ENCODE data around the gene RELL2. TPM values are rescaled to one million over a fixed set of nuclear protein-coding genes. Genes with fewer than 3 reads are reported as not detected.

Gene RELL2
- total RNA-seq, 1 experiment from 2014 or later: 2.1 TPM

DNA sequence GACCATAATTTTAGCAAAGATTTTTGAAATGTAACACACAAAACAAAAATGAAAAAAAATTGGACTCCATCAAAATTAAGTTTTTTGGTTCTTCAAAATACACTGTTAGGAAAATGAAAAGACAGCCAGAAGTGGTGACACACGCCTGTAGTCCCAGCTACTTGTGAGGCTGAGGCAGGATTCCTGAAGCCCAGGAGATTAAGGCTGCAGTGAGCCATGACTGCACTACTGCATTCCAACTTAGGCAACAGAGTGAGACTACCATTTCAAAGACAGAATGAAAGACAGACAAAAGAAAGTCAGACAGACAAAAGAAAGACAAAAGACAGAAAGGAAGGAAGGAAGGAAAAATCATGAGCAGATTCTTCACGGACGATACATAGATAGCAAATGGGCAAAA lies 25.5 kb upstream of the RELL2 start:
- Histone ChIP-seq H3K9me3 (replicated peaks) (no peaks in the 10 kb centered on the region), H3K4me1 (no peaks in the 10 kb centered on the region), H3K36me3 (peaks cover 16% of the 10 kb centered on the region), H3K4me3 (no peak overlapping the region), H3K27me3 (no peaks in the 10 kb centered on the region), H3K27ac (no peak overlapping the region)
- no peak for DNase-seq

DNA sequence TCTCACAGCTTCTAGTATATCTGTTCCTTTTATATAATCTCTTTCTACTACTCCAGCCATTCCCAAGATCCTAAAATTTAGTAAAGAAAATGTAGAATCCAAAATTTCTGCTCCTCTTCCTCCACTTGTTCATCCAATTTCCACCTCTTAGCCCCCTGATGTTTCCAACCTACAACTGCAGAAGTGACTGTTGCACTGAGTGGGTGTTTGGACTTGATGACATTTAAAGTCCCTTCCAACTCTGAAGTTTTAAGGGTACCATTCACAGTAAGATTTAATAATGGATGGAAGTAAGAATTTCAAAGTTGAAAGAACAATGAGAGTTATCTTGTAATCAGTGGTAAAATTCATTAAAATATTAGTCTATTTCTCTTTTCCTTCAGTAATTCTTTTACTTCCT lies 23.5 kb upstream of the RELL2 start:
- H3K4me1 ChIP-seq: peaks cover 8% of the 10 kb centered on the region; the same call in 1 of the 2 replicates
- no peak for DNase-seq
- no peak overlapping the region for H3K4me3 ChIP-seq
- H3K9me3 ChIP-seq (replicated peaks): no peaks in the 10 kb centered on the region
- no peaks in the 10 kb centered on the region for H3K27me3 ChIP-seq
- no peak overlapping the region for H3K27ac ChIP-seq
- peaks cover 19% of the 10 kb centered on the region for H3K36me3 ChIP-seq

DNA sequence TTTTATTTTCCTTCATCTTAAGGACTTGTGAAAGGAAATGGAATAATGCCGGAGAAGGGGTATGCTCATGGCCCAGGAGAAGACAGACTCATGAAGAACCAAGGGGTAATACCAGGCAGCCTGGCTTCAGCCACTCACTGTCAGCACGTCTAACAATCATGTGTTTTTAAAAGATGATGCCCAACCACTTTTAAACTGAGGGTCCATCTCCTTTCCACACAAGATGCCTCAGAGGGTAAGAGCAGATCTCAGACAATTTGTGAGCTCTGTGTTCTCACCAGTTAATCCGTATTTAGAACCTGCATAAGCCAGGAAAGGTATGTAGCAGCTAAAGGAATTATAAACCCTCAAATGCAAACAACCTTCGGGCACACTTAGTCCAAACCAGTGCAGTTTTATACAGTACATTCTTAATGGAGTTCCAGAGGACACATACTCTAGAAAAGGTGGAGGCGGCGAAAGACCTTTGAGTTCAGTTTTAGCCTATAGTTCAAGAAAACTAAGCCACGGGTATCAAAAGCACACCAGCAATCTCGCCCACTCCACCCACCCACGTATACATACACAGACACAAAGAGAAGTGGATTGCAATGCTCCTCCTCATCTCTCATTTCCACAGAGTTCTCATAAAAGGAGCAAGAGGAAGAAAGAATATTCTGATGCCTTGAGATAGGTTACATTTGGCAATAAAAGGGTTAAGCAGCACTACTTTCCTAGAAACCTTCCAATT lies 20.6 kb upstream of the RELL2 start:
- DNase-seq: no peak
- Histone ChIP-seq H3K27me3 (no peaks in the 10 kb centered on the region), H3K4me1 (peaks cover 8% of the 10 kb centered on the region; the same call in 1 of the 2 replicates), H3K4me3 (no peak overlapping the region), H3K36me3 (peaks cover 18% of the 10 kb centered on the region), H3K27ac (no peak overlapping the region), H3K9me3 (replicated peaks) (no peaks in the 10 kb centered on the region)

DNA sequence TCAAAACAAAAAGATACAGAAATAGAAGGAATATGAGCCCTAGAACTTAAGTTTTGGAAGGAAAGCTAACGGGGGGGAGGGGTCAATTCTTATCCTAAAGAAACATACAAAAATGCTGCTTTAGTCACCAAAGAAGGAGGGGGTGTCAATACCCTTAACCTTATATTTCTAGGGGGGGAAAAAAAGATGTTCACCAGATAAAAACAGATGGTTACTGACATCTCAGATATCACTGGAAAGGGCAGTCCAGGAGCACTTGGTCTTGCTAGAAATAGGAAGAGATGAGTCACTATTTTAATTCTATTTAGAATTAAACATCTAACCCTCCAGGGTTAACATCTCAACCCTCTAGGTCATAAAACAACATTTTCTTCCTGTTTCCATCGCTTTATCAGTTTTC lies 19.7 kb upstream of the RELL2 start:
- Histone ChIP-seq H3K4me3 (peak overlapping the region; percentile 88), H3K27me3 (no peaks in the 10 kb centered on the region), H3K4me1 (peaks cover 8% of the 10 kb centered on the region; the same call in 1 of the 2 replicates), H3K27ac (no peak overlapping the region), H3K36me3 (peaks cover 25% of the 10 kb centered on the region), H3K9me3 (replicated peaks) (no peaks in the 10 kb centered on the region)
- no peak for DNase-seq

DNA sequence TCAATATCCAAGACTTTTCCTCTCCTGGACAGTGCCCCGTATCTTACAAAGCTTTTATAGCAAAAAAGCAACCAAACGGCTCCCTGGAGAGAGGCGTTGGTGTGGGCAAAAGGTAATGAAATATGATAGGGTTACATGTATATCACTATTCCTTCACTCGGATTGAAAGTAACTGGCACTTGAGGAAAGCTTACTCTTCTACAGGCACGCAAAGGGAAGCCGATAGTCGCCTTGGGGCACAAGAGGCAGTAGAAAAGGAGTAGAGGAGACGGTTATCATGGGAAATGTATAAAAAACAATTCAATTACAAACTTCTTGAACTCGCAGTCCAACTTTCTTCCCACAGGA lies 19.1 kb upstream of the RELL2 start:
- peak in 1 of 2 experiments; percentile 20 for DNase-seq
- H3K9me3 ChIP-seq (replicated peaks): no peaks in the 10 kb centered on the region
- H3K4me1 ChIP-seq: peaks cover 8% of the 10 kb centered on the region; the same call in 1 of the 2 replicates
- peaks cover 24% of the 10 kb centered on the region for H3K36me3 ChIP-seq
- peak overlapping the region; percentile 88 for H3K4me3 ChIP-seq
- H3K27ac ChIP-seq: no peak overlapping the region
- H3K27me3 ChIP-seq: no peaks in the 10 kb centered on the region

DNA sequence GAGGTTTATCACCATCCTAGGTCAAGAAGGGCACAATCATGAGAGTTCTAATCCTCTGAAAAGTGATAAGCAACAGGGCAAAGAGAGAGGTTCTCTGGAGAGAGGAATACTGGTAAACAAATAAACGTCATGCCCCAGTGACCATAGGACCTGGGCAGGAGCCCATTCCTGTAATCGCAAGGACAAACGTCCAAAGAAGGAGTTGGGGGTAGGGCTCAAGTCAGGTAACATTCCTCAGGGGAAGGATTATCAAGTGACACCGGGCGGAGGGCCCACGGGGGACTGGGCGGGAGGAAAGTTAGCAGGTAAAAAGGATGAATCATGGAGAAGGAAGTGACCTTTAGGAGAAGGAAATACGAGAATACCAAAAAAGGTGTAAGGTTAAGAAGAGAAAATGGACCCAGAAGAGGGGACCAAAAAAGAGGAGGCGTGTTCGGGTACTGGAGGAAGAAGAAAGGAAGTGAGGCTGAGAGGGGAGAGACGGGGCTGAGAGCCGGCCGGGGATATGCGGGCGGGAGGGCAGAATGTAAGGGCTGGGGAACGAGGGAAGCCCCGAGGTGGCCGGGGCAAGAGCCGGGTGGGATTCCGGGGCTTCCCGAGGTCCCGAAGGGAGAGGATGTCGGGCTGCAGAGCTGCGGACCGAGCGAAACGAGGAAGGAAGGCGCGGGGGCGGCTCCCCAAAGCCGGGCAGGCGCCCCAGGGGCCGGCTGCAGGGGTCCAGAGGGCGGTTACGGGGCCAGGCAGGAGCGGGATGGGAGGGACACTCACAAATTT lies 18.6 kb upstream of the RELL2 start:
- Histone ChIP-seq H3K27ac (peak overlapping the region; percentile 77), H3K9me3 (replicated peaks) (no peaks in the 10 kb centered on the region), H3K4me1 (peaks cover 12% of the 10 kb centered on the region), H3K36me3 (peaks cover 27% of the 10 kb centered on the region), H3K4me3 (peak overlapping the region; percentile 88), H3K27me3 (no peaks in the 10 kb centered on the region)
- DNase-seq: peak; percentile 52 to 67

DNA sequence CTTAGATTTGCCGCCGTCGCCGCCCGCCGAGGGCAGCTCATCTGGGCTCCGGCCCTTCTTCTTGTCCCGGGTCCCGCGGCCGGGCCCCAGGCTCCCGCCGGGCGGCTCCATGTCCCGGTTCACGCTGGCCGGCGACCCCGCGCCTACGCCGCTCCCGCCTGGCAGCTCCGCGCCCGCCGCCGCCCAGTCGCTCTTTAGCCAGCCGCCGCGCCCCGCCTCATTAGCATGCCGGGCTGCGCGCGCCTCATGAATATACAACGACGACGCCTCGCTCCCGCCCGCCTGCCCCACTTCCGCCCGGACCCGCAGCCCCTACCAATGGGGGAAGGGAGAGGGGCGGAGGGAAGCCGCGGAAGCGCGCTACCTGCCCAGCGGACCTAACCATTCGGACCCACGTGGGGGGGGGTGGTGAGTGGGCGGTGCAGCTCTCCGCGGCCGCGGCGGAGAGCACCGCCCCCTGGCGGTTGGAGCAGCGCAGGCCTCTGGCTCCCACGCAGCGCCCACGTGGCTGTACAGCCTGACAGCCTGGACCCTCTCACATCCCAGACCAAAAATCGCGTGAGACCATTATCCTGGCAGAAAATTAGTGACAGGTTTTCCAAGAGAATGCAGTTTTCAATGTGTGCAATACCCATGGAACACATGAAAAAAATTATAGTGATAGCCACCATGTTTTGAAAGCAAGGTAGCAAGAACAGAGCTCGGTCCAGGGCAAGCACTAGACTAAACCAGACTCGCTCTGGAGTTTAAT lies 17.8 kb upstream of the RELL2 start, which contains the start of gene DIAPH1:
Gene DIAPH1 (minus strand): TSS at position 197 of the 751 bp plus-strand sequence. CDS start 86 bp downstream, at position 111.
- Histone ChIP-seq H3K27me3 (no peaks in the 10 kb centered on the region), H3K9me3 (replicated peaks) (no peaks in the 10 kb centered on the region), H3K4me3 (peak within 1 kb of the TSS; percentile 88), H3K36me3 (peaks cover 27% of the 10 kb centered on the region), H3K4me1 (peaks cover 18% of the 10 kb centered on the region), H3K27ac (peak within 1 kb of the TSS; percentile 77)
- peak; percentile 97 to 98 for DNase-seq

DNA sequence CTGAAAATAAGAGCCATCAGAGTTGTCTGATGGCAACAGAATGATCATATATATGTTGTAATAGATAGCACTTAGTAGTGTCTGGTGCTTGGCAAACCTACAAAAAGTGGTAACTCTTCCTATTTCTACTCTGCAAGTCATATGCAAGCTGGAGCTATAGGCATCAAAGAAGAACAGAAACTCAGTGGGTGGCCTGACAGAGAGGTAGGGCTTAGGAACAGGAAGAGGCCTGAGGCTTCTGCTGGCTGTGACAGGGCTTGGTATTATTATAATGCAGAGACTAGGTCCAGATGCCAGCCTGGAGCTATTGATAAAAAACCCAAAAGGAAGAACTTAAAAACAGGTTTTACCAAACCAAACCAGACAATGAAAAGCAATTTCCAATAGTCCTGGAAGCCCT lies 13.6 kb upstream of the RELL2 start:
- H3K9me3 ChIP-seq (replicated peaks): no peaks in the 10 kb centered on the region
- DNase-seq: peak; percentile 59 to 75
- peaks cover 14% of the 10 kb centered on the region for H3K4me1 ChIP-seq
- no peaks in the 10 kb centered on the region for H3K27me3 ChIP-seq
- H3K4me3 ChIP-seq: no peak overlapping the region
- H3K36me3 ChIP-seq: peaks cover 52% of the 10 kb centered on the region
- H3K27ac ChIP-seq: peak overlapping the region; percentile 77

DNA sequence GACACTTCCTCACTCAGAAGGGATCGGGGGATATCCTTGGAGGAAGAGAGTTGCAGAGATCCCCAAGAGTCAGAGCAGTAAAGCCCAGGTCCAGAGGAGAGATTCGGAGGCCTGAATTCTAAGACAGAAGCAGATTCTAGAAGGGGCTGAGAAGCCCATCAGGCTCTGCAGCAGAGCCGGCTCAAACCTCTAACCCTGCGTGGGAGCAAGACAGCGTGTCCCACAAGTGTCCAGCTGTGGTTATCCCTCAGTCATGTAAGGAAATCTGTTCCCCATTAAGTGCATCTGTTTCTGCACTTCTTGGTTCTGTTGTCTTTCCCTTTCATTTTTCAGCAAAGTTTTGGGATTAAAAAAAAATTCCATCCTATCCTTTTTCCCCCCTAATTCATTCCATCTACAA lies 13.2 kb upstream of the RELL2 start:
- Histone ChIP-seq H3K27me3 (no peaks in the 10 kb centered on the region), H3K27ac (peak overlapping the region; percentile 77), H3K9me3 (replicated peaks) (no peaks in the 10 kb centered on the region), H3K36me3 (peaks cover 56% of the 10 kb centered on the region), H3K4me3 (no peak overlapping the region), H3K4me1 (peaks cover 14% of the 10 kb centered on the region)
- peak; percentile 40 to 70 for DNase-seq

DNA sequence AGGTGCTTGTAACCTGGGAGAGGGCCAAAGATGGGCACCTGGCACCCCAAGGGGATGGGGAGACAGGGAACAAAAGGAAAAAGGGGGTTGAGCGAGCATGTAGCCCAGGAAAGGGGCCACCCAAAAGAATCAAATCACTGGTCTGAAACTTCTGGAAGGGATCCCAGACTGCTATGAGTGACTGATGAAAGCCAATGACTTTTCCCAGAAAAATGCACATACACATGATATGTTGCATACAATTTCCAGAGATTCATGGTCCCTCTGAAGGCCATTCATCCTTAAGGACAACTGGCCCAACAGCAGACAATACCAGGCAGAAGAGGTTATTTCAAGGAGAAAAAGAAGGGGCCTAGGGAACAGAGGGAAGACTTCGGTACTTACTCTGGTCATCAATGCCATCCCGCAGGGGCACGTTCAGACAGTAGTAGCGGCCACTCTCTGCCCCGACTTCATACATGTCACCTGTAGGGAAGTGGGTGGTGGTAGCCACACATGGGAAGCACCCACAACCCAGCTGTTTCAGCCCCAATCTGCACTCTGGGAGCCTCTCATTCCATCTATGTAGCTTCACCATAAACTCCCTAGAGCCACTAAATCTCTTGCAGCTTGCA lies 8.5 kb upstream of the RELL2 start:
- Histone ChIP-seq H3K36me3 (peaks cover 54% of the 10 kb centered on the region), H3K4me1 (peaks cover 11% of the 10 kb centered on the region), H3K4me3 (no peak overlapping the region), H3K9me3 (replicated peaks) (no peaks in the 10 kb centered on the region), H3K27ac (no peak overlapping the region), H3K27me3 (no peaks in the 10 kb centered on the region)
- DNase-seq: no peak

DNA sequence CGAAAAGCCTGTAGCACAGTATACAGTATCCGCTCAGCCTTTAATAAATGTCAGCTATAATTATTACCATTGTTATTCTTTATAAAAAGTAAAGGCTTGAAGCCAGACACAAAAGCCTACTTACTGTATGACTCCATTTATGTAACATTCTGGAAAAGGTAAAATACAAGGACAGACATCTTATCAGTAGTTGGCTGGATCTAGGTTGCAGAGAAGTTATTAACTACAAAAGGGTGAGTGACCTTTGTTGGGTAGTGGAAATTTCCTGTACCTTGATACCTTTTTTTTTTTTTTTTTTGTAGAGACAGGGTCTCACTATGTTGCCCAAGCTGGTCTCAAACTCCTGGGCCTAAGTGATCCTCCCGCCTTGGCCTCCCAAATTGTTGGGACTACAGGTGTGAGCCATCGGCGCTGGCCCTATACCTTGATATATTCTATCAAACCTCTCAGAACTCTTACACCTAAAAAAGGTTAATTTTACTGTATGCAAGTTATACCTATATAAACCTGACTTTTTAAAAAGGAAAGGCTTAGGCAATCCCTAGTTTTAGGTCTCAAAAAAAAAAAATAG lies 6.1 kb upstream of the RELL2 start:
- H3K9me3 ChIP-seq (replicated peaks): no peaks in the 10 kb centered on the region
- peaks cover 41% of the 10 kb centered on the region for H3K36me3 ChIP-seq
- DNase-seq: no peak
- H3K4me3 ChIP-seq: no peak overlapping the region
- H3K27ac ChIP-seq: no peak overlapping the region
- H3K27me3 ChIP-seq: no peaks in the 10 kb centered on the region
- H3K4me1 ChIP-seq: no peaks in the 10 kb centered on the region

DNA sequence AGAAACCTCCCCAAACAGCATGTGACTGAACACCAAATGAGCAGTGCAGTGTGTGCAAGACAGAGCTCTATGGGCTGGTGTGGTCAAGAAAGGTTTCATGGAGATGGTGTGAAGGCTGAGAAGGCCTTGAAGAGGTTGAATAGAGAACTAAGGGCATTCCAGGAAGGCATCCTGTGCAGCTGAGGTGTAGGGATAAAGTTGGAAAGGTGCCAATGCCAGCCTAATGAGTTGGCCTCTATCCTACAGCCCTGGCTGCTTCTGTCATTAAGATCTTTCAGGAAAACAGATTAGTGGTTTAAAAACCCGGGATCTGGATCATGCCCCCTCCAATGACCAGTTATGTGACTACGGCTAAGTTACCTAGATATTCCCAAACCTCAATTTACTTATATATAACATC lies 4.1 kb upstream of the RELL2 start:
- Histone ChIP-seq H3K9me3 (replicated peaks) (no peaks in the 10 kb centered on the region), H3K36me3 (peaks cover 26% of the 10 kb centered on the region), H3K4me1 (no peaks in the 10 kb centered on the region), H3K27me3 (no peaks in the 10 kb centered on the region), H3K4me3 (no peak overlapping the region), H3K27ac (no peak overlapping the region)
- peak in 1 of 2 experiments; percentile 32 for DNase-seq

DNA sequence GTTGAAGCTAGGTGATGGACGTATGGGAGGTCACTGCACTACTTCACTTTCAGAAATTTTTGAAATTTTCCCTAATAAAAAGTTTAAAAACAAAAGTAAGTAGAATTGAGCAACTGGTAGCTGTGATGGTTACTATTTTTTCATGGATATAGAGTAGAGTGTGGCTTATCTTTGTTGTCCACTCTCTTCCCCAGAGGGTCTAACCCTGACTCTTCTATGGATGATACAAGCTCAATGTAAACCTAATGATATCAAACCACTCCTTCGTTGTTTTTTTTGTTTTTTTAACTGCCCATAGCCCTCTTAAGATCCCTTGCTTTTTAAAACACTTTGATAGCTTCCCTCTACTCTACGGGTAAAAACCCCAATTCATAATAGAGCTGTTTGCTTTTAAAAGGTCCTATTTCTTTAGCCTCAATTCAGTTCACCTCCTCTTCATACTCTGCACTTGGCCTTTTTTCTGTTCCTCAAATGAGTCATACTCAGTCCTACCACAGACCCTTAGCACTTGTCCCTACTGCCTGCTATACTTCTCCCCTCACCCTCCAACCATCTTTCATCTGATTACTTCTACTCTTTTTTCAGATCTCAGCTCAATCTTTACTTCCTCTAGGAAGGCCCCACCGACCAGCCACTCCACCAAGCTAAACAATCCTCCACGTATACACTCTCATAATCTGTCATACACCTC lies 2.8 kb upstream of the RELL2 start:
- Histone ChIP-seq H3K4me1 (no peaks in the 10 kb centered on the region), H3K9me3 (replicated peaks) (no peaks in the 10 kb centered on the region), H3K4me3 (no peak overlapping the region), H3K27me3 (no peaks in the 10 kb centered on the region; the same call in 1 of the 2 replicates), H3K27ac (no peak overlapping the region), H3K36me3 (peaks cover 14% of the 10 kb centered on the region)
- DNase-seq: no peak

DNA sequence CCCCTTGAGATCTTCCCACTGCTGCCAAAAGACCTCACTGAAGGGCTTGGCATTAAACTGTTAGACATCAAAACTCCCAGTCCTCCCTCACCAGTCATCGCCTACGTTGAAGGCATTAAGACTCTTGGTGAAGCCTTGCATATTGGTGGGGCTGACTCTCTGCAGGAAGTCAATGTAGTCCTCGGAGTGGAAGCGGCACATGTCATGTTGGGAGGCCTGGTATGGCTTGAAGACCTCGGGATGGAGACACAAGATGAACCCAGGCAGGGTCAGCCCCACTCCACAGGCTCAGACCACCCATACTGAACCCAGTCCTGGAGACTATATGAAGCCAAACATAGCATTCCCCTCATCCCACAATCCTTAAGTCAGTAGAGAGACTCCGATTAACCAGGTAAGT lies 2.1 kb upstream of the RELL2 start:
- H3K36me3 ChIP-seq: peaks cover 11% of the 10 kb centered on the region
- H3K27me3 ChIP-seq: no peaks in the 10 kb centered on the region; the same call in 1 of the 2 replicates
- DNase-seq: no peak
- H3K27ac ChIP-seq: no peak overlapping the region
- no peaks in the 10 kb centered on the region for H3K9me3 ChIP-seq (replicated peaks)
- H3K4me3 ChIP-seq: no peak overlapping the region
- H3K4me1 ChIP-seq: no peaks in the 10 kb centered on the region

Measured in SJCRH30 (cell line).